ENCODE measurements around the gene KLHL41.

Gene KLHL41
- total RNA-seq: 0.10 to 0.26 reads per million in 2 donors

DNA sequence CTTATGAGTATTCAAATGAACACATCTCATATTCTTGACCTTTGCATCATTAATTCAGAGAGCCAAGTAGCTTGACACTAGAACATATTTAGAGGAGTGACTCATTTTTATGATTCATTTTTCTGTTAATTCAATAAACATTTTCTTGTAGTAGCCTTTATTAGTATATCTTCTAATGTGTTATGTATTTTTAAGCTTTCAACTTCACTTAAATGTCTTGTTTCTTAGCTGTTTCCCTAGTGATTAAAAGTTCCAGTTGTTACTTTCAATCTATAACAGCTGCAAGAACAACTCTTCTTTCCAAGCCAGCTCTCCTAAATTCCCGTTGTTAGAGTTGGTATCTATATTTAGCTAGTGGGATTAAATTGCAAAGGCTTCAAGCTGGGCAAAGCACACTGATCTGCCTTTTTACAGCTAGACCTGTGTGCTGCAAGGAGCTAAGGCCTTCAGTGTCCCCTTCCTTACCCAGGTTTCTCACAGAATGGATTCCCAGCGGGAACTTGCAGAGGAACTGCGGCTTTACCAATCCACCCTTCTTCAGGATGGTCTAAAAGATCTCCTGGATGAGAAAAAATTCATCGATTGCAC lies at the start of gene KLHL41:
Gene KLHL41 (plus strand): TSS at position 405 of the 588 bp plus-strand sequence. CDS start 77 bp downstream, at position 482.
- DNase-seq: no peak

DNA sequence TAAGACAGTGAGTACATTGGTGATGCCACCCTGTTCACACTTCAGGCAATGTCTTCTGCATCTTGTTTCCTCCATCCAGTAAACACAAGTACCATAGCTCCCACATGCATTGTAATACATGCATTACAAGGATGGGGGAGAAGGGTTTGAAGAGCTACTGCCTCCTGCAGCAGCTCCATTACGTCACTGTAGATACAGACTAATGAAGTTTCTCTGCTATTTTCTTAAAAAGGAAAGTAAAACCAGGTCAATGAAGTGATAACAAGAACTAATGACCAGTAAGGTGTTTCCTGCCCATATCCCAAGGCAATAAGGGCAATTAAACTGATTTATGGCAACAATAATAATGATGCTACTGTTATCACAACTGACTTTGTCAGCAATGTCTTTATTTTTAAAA lies 48.4 kb upstream of the KLHL41 start:
- DNase-seq: no peak

DNA sequence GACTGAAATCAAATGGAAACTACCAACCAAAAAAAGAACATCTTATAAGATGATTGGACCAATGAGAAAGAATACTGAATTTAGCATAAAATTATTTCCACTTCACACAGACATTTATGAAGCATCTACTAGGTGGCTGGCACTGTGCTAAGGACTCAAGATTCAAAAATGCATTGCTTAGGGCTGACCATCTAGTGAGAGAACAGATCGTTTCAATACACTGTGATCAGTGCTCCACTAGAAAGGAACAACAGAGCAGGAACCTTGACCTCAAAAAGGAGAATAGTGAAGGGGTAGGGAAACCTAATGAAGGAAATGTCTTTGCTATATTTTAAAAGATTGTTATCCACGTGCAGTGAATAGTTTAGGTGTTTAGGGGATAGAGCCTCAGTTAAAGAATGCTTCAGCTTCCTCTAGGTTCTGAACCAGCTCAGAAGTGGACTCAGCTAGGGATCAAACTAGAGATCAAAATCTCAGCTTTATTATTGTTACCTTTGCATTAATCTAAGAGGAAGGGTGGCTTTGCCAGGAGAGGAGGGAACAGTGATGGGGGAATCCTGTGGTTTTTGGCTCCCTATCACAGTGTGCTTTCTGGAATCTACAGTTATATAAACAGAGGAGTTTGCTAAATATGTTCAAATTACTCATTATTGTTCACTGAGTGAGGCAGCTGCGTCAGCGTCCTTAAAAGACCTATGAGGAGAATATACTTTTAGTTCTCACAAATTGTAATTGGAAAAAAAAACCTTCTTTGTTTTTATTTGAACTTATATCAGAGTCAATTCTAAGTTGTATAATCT lies 46.4 kb upstream of the KLHL41 start:
- no peak for DNase-seq

DNA sequence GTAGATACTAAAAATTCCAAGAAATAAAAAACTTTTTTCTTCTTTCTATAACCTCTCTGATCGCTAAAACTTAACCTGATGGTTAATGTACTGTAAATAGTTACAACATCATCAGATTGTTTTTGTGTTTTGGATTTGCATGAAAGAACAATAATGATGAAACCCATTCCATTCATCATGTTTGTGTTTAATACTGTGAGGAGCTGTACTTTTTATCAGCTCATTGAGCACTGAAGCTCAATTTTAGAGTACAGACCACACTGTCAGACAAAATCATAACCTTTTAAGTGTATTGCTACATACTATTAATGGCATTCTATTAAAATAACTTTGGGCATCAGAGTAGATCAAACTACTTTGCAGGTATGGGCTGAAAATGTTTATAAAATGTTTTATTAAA lies 45.0 kb upstream of the KLHL41 start:
- DNase-seq: no peak

DNA sequence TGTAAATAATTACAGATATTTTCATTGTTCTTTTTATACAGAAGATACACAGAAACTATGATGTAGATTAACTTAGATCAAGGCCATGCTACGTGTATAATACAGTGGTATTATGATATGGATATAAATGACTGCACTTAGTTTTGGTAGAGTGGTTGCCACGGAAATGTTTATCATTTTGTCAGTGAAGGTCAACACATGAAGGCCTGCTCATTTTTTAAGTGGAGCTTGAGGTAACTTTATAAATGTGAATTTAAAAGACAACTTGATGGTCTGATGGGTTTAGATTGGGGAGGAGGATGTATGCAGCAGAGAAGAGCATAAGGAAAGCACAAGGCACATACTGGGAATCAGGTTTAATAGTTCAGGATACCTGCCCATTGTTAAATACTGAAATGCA lies 44.6 kb upstream of the KLHL41 start:
- DNase-seq: no peak

DNA sequence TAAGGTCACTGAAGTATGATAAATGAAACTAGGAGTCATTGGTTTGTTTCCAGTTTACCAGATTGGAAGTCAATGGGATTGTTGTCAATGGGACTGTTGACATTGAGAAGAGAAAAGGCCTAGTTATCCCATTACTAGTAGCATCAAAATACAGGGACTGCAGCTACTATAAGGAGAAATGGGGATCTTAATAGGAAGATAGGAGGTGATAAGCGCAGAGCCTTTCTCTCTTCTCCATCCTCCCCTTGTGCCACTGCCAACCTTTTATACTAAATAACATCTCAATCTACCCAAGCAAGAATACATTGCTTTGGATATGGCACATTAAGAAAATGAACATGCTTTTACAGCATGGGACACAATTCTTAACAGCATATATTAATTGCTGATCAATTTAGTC lies 40.7 kb upstream of the KLHL41 start:
- no peak for DNase-seq

DNA sequence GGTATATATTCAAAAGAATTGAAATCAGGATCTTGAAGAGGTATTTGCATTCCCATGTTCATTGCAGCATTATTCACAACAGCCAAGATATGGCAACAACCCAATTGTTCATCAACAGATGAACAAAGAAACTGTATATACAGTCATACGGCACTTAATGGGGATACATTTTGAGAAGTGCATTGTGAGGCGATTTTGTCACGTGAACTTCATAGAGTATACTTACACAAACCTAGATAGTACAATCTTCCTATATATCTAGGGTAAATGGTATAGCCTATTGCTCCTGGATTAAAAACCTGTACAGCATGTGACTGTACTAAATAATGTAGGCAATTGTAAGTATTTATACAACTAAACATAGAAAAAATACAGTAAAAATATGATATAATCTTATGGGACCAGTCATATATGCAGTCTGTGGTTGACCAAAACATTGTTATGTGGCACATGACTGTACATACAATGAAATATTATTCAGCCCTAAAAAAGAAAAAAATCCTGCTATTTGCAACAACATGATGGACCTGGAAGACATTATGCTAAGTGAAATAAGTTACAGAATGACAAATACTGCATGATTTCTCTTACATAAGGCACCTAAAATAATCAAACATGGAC lies 39.4 kb upstream of the KLHL41 start:
- no peak for DNase-seq

DNA sequence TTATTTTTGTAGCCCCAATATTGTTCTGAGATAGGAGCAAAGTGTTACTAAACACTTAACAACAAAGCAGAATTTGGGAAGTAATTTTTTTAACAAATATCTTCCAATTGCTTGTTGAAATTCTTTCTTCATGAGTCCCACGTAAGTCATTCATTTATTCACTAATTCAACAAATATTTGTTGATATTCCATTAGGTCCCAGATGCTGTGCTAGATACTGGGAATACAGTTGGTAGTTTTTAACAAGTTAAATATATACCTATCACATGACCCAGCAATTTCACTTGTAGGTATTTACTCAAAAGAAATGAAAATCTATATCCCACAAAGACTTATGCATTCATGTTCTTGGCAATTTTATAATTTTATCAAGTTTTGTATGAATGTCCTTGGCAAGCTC lies 37.3 kb upstream of the KLHL41 start:
- DNase-seq: no peak

DNA sequence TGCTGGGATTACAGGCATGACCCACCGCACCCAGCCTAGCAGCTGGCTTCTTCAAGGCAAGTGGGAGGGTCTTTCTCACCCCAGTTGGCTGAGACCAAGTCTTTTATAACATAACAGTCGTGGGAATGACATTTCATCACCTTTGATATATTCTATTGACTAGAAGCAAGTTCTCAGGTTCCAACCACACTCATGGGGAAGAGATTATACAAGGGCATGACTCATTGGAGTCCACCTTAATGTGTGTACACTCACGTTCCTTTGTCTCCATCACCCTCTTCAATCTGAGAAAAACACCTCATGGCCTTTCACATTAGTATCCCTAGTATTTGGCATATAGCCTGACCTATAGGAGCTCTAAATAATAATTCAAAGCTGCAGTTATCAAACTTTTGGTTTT lies 33.0 kb upstream of the KLHL41 start:
- DNase-seq: no peak

DNA sequence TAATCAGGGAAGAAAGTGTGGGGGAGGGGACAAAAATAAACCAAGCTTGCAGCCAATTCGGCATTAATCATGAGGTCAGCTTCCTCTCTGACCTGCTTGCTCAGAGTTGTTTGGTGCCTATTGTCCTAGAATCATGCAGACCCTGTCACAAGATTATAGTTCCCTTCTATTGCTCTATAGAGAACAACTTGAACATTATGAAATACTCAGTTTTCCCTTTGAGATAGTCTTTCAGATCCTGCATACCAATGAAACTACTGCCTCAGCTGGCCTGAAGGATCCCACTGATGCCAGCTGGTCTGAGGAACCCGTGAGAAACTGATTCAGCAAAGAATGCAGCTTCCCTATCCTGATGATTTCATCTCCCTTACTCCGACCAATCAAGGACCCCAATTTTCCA lies 31.2 kb upstream of the KLHL41 start:
- DNase-seq: no peak

DNA sequence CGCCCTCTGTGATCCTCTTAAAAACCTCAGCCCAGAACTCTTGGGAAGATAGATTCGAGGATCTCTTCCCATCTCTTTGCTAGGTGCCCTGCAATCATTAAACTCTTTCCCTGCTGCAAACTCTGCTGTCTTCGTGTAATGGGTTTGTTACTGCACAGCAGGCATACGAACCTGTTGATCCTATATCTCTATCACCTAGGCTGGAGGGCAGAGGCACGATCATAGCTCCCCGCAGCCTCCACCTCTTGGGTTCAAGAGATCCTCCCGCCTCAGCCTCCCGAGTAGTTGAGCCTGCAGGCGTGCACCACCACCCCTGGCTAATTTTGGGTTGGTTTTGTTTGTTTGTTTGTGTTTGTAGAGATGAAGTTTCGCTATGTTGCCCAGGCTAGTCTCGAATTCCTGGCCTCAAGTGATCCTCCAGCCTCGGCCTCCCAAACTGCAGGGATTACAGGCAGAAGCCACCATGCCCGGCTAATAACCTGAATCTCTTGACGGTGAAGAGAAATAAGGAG lies 30.7 kb upstream of the KLHL41 start:
- no peak for DNase-seq

DNA sequence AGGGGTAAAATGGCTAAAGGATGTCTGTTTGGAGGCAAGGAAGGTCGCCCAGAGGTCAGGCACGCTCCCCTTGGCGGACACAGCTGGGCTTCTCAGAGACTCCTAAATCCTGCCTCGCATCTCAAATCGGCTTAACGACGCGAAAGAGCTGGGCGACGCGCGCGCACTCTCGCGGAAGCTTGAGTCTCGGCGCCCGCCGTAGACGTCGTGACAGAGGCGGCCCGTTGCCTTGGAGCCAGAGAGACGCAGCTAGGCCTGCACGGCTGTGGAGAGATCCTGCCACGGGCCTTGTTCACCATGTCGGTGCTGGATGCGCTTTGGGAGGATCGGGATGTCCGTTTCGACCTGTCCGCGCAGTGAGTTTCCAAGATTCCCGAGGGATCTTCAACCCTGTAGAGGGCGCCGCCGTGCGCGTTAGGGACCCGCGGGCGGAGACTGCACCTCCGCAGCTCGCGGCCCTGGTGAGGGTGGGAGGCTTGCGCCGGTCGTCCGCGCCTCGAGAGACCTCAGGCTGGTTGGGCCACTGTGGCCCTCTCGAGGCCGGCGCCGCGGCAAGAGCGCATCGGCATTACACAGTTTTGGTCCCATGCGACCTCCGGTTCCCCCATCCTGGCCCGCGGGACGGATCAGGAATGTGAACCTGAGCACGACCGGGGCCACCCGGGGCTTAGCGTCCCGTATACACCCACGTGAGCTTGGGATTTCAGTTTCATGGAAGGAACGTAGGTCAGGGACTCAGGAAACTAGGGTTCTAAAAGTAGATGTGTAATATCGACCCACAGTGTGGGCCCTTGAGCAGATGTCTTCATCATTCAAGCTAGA lies 30.0 kb upstream of the KLHL41 start, which contains the start of gene BBS5:
Gene BBS5 (plus strand): TSS at position 238 of the 822 bp plus-strand sequence. CDS start 60 bp downstream, at position 298.
- peak; percentile 31 for DNase-seq

DNA sequence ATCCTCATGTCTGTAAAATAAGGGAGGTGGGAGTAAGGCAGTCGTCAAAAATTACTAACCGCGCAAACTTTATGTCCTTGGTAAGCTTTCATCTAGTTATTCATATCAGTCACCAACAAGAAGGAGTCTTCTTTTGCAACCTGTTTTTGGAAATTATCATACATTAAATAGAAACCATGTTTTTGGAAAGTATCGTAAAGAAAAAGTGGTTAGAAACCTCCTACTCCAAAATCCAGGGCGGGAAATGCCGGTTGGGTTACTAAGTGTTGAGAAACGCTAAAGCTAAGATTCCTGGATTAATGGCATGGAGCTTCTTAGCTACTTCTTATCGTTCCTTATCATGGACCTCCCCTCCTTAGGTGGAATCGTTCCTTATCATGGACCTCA lies 29.4 kb upstream of the KLHL41 start:
- DNase-seq: no peak

DNA sequence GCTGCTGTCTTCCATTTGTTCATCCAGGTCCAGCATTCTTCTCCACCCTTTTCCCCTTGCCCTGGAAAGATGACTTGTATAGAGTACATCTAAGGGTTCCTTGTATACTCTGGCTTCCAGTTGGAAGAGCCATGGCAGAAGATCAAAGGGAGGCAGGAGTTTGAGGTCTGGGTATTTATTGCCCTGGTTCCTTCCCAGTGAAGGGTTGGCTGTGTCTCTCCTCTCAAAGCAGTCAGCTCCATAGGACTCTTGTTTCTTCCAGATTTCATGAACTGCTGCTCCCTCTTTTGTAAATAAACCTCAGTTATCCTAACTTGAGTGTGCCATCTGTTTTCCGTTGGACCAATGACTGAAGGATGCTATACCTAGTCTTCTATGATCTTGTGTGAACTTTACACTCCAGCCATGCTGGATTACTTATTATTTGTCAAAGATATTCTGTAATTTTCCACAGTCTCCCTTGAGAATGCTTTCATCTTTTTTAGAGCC lies 23.8 kb upstream of the KLHL41 start:
- no peak for DNase-seq

DNA sequence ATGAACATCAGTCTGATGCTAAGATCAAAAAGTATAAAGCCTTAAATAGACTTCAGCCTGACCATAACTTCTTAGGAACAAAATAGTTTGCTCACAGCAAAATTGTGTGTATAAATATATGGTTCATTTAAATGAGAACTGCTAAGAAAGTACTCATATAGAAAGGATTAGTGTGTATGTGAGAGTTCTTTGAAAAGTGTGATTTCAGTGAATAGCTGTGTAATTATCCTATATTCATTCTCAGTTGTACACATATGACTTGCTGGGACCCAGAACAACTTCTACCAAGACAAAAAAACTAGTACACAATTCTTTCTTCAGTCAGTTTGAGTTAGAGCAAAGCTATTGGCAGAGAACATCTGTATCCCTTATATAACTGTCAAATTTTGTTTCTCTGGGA lies 23.0 kb upstream of the KLHL41 start:
- DNase-seq: no peak

DNA sequence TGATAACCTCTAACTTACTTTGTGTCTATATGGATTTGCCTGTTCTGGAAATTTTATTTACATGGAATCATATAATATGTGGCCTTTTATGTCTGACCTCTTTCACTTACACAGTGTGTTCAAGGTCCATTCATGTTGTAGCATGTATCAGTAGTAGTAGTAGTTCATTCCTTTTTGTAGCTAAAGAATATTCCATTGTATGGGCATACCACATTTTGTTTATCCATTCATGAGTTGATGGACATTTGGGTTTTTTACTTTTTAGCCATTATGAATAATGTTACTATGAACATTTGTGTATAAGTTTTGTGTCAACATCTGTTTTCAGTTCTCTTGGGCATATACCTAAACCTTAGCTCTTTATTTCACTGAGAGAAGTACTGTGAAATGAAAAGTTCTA lies 18.7 kb upstream of the KLHL41 start:
- DNase-seq: no peak

DNA sequence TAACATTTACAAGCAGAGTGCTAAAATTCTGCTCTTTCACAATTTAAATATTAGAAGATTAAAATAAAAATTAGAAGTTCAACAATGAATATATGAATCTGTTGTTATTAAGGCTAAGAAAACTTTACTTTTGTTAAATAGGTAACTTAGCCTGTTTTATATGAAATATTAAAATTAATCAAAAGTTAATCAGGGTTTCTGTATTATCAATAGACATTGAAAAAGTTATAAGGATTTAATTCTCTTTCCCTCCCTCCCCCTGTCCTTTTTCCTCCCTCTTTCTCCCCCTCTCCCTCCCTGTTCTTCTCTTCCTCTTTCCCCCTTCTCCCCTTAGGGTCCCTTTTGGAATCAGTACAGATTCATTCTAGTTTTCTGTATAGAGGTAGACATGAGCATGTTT lies 18.1 kb upstream of the KLHL41 start:
- DNase-seq: no peak

DNA sequence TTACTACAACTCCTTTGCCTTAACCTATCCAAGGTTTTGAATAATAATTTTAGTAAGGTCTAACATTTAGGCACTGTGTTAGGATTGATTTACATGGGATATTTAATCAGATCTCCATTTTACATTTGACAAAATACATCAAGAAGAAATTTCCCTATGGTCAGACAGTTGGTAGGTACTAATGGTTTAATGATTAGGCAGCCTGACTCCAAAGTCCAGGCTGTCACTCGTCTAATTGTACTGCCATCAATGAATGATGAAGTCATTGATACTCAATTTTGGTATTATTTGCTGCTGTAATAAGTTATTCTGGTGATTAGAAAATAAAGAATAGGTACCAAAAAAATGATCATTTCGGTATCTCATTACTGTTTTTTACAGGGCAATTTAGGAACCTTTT lies 16.1 kb upstream of the KLHL41 start:
- no peak for DNase-seq

DNA sequence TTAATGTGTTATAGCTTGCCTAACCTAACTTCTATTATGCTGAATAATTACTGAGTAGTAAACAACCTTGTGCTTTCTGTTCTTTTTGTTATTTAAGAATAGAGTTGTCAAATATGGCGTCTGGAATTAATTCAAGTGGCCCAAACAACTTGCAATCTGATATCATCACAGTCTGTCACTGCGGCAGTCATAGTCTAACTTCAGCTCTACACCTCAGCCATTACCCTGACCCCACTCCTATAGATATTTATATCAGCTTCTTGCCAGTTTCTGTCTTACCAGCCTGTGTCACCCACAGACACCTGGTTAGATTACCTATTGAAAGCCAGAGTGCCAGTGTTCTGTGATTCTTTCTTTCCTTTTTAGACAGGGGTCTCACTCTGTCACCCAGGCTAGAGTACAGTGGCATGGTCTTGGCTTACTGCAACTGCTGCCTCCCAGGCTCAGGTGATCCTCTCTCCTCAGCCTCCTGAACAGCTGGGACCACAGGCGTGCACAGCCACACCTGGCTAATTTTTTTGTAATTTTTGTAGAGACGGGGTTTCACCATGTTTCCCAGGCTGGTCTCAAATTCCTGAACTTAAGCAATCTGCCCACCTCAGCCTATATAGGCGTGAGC lies 14.1 kb upstream of the KLHL41 start:
- no peak for DNase-seq

DNA sequence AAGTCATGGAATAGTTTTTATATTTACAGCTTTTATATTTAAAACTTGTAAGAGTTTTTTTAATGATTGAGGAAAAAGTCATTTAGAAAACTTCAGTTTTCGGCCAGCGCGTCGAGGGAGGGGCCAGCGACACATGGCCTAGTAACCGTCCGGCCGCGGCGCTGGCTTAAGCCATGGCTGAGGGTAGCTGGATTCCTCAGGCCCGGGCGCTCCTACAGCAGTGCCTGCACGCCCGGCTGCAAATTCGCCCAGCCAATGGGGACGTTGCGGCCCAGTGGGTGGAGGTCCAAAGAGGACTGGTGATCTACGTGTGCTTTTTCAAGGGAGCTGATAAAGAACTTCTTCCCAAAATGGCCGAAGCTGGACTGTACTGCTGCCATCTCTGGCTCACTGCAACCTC lies 4.9 kb upstream of the KLHL41 start:
- no peak for DNase-seq

DNA sequence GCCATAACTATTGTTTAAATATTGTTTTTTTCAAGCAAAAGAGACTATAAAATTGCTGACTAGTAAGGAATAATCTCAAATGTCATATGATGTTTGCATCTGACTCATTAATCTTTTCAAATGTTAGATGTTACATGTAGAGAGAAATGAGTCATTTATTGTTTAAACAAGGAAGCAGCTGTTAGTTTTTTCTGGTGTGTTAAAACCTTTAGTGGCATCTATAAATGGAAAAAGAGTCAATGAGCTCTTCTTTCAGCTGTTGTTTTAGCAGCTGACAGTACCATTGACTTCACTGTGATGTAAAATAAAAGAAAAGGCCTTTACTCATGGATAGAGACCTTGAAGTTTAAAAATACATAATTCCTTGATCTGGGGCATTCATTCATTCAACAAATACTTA lies 1.8 kb upstream of the KLHL41 start:
- no peak for DNase-seq

DNA sequence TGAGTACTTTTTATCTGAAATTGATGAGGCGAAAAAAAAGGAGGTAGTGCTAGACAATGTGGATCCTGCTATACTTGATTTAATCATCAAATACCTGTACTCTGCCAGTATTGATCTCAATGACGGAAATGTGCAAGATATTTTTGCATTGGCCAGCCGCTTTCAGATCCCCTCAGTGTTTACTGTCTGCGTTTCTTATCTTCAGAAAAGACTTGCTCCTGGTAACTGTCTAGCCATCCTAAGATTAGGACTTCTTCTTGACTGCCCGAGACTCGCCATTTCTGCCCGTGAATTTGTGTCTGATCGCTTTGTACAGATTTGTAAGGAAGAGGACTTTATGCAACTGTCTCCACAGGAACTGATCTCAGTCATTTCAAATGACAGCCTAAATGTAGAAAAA lies 453 bp downstream of the KLHL41 start:
- no peak for DNase-seq

Measured in activated gamma-delta T cell (primary cell).